Small intestine (tissue), 7 donors: ENCODE data around the gene ORC4. TPM values are rescaled to one million over a fixed set of nuclear protein-coding genes. Genes with fewer than 3 reads are reported as not detected.
A peak's percentile ranks its signal among the peaks of the same experiment; 100 is the strongest.

Source experiments
- DNase-seq, 2 donors: peaks; one replicate each; pipeline versions ENCODE4 v3.0.0 to v3.0.0-alpha.2; 2013
- FAIRE-seq: peaks from 2 replicates; lab custom pipeline; 2012; peaks lifted over from hg19 to GRCh38; lab: Jason Lieb, UNC
- H3K27ac ChIP-seq, 3 donors: one replicate each; pipeline ENCODE4 v1.5.1; 2013; ENCODE audit warnings: low read length in 2 of 3, mild to moderate bottlenecking in 2 of 3, control low read depth in 1 of 3, inconsistent platforms in 1 of 3, low read depth in 1 of 3, moderate library complexity in 1 of 3
- H3K27me3 ChIP-seq, 3 donors: one replicate each; pipeline ENCODE4 v1.6.1; 2013; ENCODE audit warnings: low read length in 3 of 3, inconsistent platforms in 1 of 3; ENCODE audit not compliant: control insufficient read depth in 3 of 3, insufficient read depth in 3 of 3
- H3K36me3 ChIP-seq, 3 donors: one replicate each; pipeline ENCODE4 v1.6.1; 2013; ENCODE audit warnings: low read length in 3 of 3, inconsistent platforms in 1 of 3, low read depth in 1 of 3, mild to moderate bottlenecking in 1 of 3, moderate library complexity in 1 of 3; ENCODE audit not compliant: control insufficient read depth in 3 of 3, insufficient read depth in 2 of 3
- H3K4me1 ChIP-seq, 3 donors: one replicate each; pipeline ENCODE4 v1.6.1; 2013; ENCODE audit warnings: low read length in 2 of 3, inconsistent platforms in 1 of 3, low read depth in 1 of 3, mild to moderate bottlenecking in 1 of 3, moderate library complexity in 1 of 3; ENCODE audit not compliant: control insufficient read depth in 3 of 3, insufficient read depth in 2 of 3
- H3K4me3 ChIP-seq, 3 donors: one replicate each; pipeline ENCODE4 v1.5.1; 2013; ENCODE audit warnings: low read length in 3 of 3, control low read depth in 1 of 3, inconsistent platforms in 1 of 3, low read depth in 1 of 3, mild to moderate bottlenecking in 1 of 3, moderate library complexity in 1 of 3
- H3K9me3 ChIP-seq, 2 donors: one replicate each; pipeline ENCODE4 v1.6.1; 2013; ENCODE audit warnings: low read depth in 1 of 2, low read length in 1 of 2; ENCODE audit not compliant: control insufficient read depth in 2 of 2, insufficient read depth in 1 of 2
- WGBS, 3 donors: extraction: QIAGEN DNeasy Blood & Tissue Kit; methylation state at CpG; one replicate each; pipeline ENCODE4 v1.1.7; 2013; 5-methylcytosine and 5-hydroxymethylcytosine counted together
- polyA plus RNA-seq, 4 donors: library from polyadenylated mRNA; stranded (reverse) in 3 of 4; unstranded in 1 of 4; fragments of 200-250 nt in 3 of 4; fragments of 120-200 nt in 1 of 4; gene quantifications; one replicate each; pipeline versions ENCODE4 v1.2.1 to v1.2.3, GENCODE V29; 2013
- donor health status: healthy with polysubstance abuse.
- donor health status: control.
- donor health status: control.
- donor health status: Bipolar disorder and iron deficiency.
- donor health status: healthy.

ORC4 gene
- polyA plus RNA-seq, 4 donors, result 10.1 to 47.7 (median 13.5) TPM

- no peaks in the 10 kb centered on the region for H3K4me1 ChIP-seq
- no peaks in the 10 kb centered on the region for H3K36me3 ChIP-seq
- no peaks in the 10 kb centered on the region for H3K27me3 ChIP-seq
- FAIRE-seq, result no peak
- DNase-seq, result no peak
- no peaks in the 10 kb centered on the region for H3K9me3 ChIP-seq
- H3K27ac ChIP-seq, result no peak overlapping the region
- 93 to 100% (median 98%) methylated on average over 2 of the region's 2 CpGs for WGBS, 3 donors
- no peak overlapping the region for H3K4me3 ChIP-seq
Measured at GRCh38 chr2:148026573-148026972, 6.0 kb upstream of the ORC4 start.

GRCh38 chr2:148023861-148024260, 3.3 kb upstream of the ORC4 start:
- no peak overlapping the region for H3K4me3 ChIP-seq
- H3K4me1 ChIP-seq, result peaks cover 0 to 3% (median 0%) of the 10 kb centered on the region in 3 donors
- no peak for FAIRE-seq
- no peak overlapping the region for H3K27ac ChIP-seq
- H3K9me3 ChIP-seq, result no peaks in the 10 kb centered on the region
- H3K36me3 ChIP-seq, result no peaks in the 10 kb centered on the region
- H3K27me3 ChIP-seq, result no peaks in the 10 kb centered on the region
- DNase-seq, result peak in 1 of 2 donors; percentile 5

GRCh38 chr2:148022882-148023281, 2.3 kb upstream of the ORC4 start:
- Histone ChIP-seq H3K4me1 (peaks cover 0 to 3% (median 0%) of the 10 kb centered on the region in 3 donors), H3K36me3 (no peaks in the 10 kb centered on the region), H3K9me3 (no peaks in the 10 kb centered on the region), H3K27me3 (no peaks in the 10 kb centered on the region), H3K27ac (no peak overlapping the region), H3K4me3 (no peak overlapping the region)
- DNase-seq (no peak), FAIRE-seq (no peak)
- WGBS, 3 donors, result 74 to 93% (median 86%) methylated on average over 2 of the region's 2 CpGs

GRCh38 chr2:148022351-148022750, 1.8 kb upstream of the ORC4 start:
- WGBS, 3 donors, result 17 to 26% (median 18%) methylated on average over 1 of the region's 1 CpG
- Histone ChIP-seq H3K36me3 (no peaks in the 10 kb centered on the region), H3K27me3 (no peaks in the 10 kb centered on the region), H3K4me1 (peaks cover 0 to 3% (median 0%) of the 10 kb centered on the region in 3 donors), H3K9me3 (no peaks in the 10 kb centered on the region), H3K27ac (peak overlapping the region in 1 of 3 donors; percentile 96), H3K4me3 (peak overlapping the region in 2 of 3 donors; percentile 61 to 94)
- no peak for DNase-seq
- no peak for FAIRE-seq

- 2 to 5% (median 3%) methylated on average over 3 of the region's 3 CpGs for WGBS, 3 donors
- peak overlapping the region; percentile 61 to 94 (median 88) for H3K4me3 ChIP-seq
- no peak for FAIRE-seq
- H3K27ac ChIP-seq, result peak overlapping the region; percentile 85 to 96 (median 94)
- peaks cover 0 to 3% (median 0%) of the 10 kb centered on the region in 3 donors for H3K4me1 ChIP-seq
- H3K36me3 ChIP-seq, result no peaks in the 10 kb centered on the region
- DNase-seq, result peak in 1 of 2 donors; percentile 6
- no peaks in the 10 kb centered on the region for H3K9me3 ChIP-seq
- H3K27me3 ChIP-seq, result no peaks in the 10 kb centered on the region
Measured at GRCh38 chr2:148021886-148022285, 1.3 kb upstream of the ORC4 start.

GRCh38 chr2:148021059-148021861, 723 bp upstream of the ORC4 start, which contains the start of gene MBD5:
MBD5 (plus strand) TSS chr2:148021091.
- FAIRE-seq (no peak), DNase-seq (peak in 1 of 2 donors; percentile 57)
- Histone ChIP-seq H3K36me3 (no peaks in the 10 kb centered on the region), H3K9me3 (no peaks in the 10 kb centered on the region), H3K4me3 (peak within 1 kb of the TSS; percentile 75 to 94 (median 88)), H3K27ac (peak within 1 kb of the TSS; percentile 85 to 96 (median 94)), H3K27me3 (no peaks in the 10 kb centered on the region), H3K4me1 (peaks cover 0 to 3% (median 0%) of the 10 kb centered on the region in 3 donors)
- WGBS, 3 donors, result 0 to 1% (median 0%) methylated on average over 10 to 11 of the region's 11 CpGs

- 79 to 88% (median 82%) methylated on average over 5 of the region's 5 CpGs for WGBS, 3 donors
- H3K27me3 ChIP-seq, result no peaks in the 10 kb centered on the region
- peak; percentile 41 for FAIRE-seq
Measured at GRCh38 chr2:148014616-148015015, 5.9 kb downstream of the ORC4 start.

GRCh38 chr2:148013876-148014275, 6.7 kb downstream of the ORC4 start:
- H3K4me3 ChIP-seq, result no peak overlapping the region
- no peaks in the 10 kb centered on the region for H3K36me3 ChIP-seq
- FAIRE-seq, result no peak
- peaks cover 0 to 6% of the 10 kb centered on the region in 2 donors for H3K9me3 ChIP-seq
- WGBS, 3 donors, result 90 to 91% (median 91%) methylated on average over 2 of the region's 2 CpGs
- DNase-seq, result no peak
- no peaks in the 10 kb centered on the region for H3K4me1 ChIP-seq
- no peaks in the 10 kb centered on the region for H3K27me3 ChIP-seq
- no peak overlapping the region for H3K27ac ChIP-seq

More at GRCh38 chr2:148014616-148015015, 5.9 kb downstream of the ORC4 start:
- no peaks in the 10 kb centered on the region for H3K36me3 ChIP-seq
- H3K9me3 ChIP-seq, result peaks cover 0 to 5% of the 10 kb centered on the region in 2 donors
- H3K4me1 ChIP-seq, result peaks cover 0 to 3% (median 0%) of the 10 kb centered on the region in 3 donors
- DNase-seq, result no peak
- no peak overlapping the region for H3K27ac ChIP-seq
- H3K4me3 ChIP-seq, result no peak overlapping the region
